ENCODE results near the gene SNTB2.
"Not testable (repeated sequence)": the region's sequence is repeated elsewhere in the genome, so short reads cannot be mapped to it uniquely, and the experiment has no call there.

- TF ChIP-seq, protein P1, sequence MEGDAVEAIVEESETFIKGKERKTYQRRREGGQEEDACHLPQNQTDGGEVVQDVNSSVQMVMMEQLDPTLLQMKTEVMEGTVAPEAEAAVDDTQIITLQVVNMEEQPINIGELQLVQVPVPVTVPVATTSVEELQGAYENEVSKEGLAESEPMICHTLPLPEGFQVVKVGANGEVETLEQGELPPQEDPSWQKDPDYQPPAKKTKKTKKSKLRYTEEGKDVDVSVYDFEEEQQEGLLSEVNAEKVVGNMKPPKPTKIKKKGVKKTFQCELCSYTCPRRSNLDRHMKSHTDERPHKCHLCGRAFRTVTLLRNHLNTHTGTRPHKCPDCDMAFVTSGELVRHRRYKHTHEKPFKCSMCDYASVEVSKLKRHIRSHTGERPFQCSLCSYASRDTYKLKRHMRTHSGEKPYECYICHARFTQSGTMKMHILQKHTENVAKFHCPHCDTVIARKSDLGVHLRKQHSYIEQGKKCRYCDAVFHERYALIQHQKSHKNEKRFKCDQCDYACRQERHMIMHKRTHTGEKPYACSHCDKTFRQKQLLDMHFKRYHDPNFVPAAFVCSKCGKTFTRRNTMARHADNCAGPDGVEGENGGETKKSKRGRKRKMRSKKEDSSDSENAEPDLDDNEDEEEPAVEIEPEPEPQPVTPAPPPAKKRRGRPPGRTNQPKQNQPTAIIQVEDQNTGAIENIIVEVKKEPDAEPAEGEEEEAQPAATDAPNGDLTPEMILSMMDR (conservative IDR thresholded peaks at IDR 0.05) = not testable (repeated sequence)
- not testable (repeated sequence) for TF ChIP-seq EZH2 (IDR thresholded peaks at IDR 0.05; ENCODE audit: low read depth)
Observed at GRCh38 chr16:69296771-69297170, 109.8 kb downstream of the SNTB2 start.

Data from PC-9 (cell line).